Measurements from ENCODE around the gene SPOCK1. TPM values are rescaled to one million over a fixed set of nuclear protein-coding genes. Genes with fewer than 3 reads are reported as not detected.

SPOCK1 gene
- total and polyA plus RNA-seq, 4 donors = 0.07 to 0.18 (median 0.17) TPM; not detected in 1

GRCh38 chr5:137070521-137070920 lies 428.6 kb downstream of the SPOCK1 start:
- Histone ChIP-seq H3K27ac (ENCODE audit: low read depth in 1 of 2, low read length in 2 of 2) (no peak overlapping the region), H3K4me1 (ENCODE audit: control insufficient read depth in 4 of 4, insufficient read depth in 4 of 4, low read length in 3 of 4) (no peaks in the 10 kb centered on the region), H3K9me3 (ENCODE audit: control insufficient read depth in 4 of 4, low read length in 3 of 4) (no peaks in the 10 kb centered on the region), H3K9ac (ENCODE audit: low read depth in 1 of 2, low read length in 2 of 2) (no peak overlapping the region), H3K36me3 (ENCODE audit: control insufficient read depth in 4 of 4, insufficient read depth in 3 of 4, low read depth in 1 of 4, low read length in 3 of 4) (no peaks in the 10 kb centered on the region), H3K27me3 (ENCODE audit: control insufficient read depth in 4 of 4, insufficient read depth in 4 of 4, low read length in 3 of 4) (peaks cover 0 to 7% (median 0%) of the 10 kb centered on the region in 4 donors), H3K4me3 (ENCODE audit: low read depth in 1 of 3, low read length in 3 of 3) (no peak overlapping the region)
- DNase-seq (ENCODE audit: low spot score) = no peak
- 73% methylated on average over 2 of the region's 2 CpGs for WGBS
- TF ChIP-seq NR2F2 (IDR thresholded peaks at IDR 0.05) = no peak
- no peak for TF ChIP-seq JUND (IDR thresholded peaks at IDR 0.05)

- TF ChIP-seq ATF3 (IDR thresholded peaks at IDR 0.05) (no peak), NR2F2 (IDR thresholded peaks at IDR 0.05) (no peak)
- no peaks in the 10 kb centered on the region for H3K9me3 ChIP-seq (ENCODE audit: control insufficient read depth in 4 of 4, low read length in 3 of 4)
- 78% methylated on average over 12 of the region's 12 CpGs for WGBS
- no peak overlapping the region for H3K27ac ChIP-seq (ENCODE audit: low read depth in 1 of 2, low read length in 2 of 2)
- H3K4me3 ChIP-seq (ENCODE audit: low read depth in 1 of 3, low read length in 3 of 3) = no peak overlapping the region
- peaks cover 0 to 7% (median 0%) of the 10 kb centered on the region in 4 donors for H3K27me3 ChIP-seq (ENCODE audit: control insufficient read depth in 4 of 4, insufficient read depth in 4 of 4, low read length in 3 of 4)
- DNase-seq (ENCODE audit: low spot score) = no peak
- H3K9ac ChIP-seq (ENCODE audit: low read depth in 1 of 2, low read length in 2 of 2) = no peak overlapping the region
- H3K4me1 ChIP-seq (ENCODE audit: control insufficient read depth in 4 of 4, insufficient read depth in 4 of 4, low read length in 3 of 4) = no peaks in the 10 kb centered on the region
- H3K36me3 ChIP-seq (ENCODE audit: control insufficient read depth in 4 of 4, insufficient read depth in 3 of 4, low read depth in 1 of 4, low read length in 3 of 4) = no peaks in the 10 kb centered on the region
Observed at GRCh38 chr5:137069358-137069757, 429.8 kb downstream of the SPOCK1 start.

- no peak for DNase-seq (ENCODE audit: low spot score)
- no peak overlapping the region for H3K9ac ChIP-seq (ENCODE audit: low read depth in 1 of 2, low read length in 2 of 2)
- H3K27ac ChIP-seq (ENCODE audit: low read depth in 1 of 2, low read length in 2 of 2) = no peak overlapping the region
- H3K4me3 ChIP-seq (ENCODE audit: low read depth in 1 of 3, low read length in 3 of 3) = no peak overlapping the region
- no peaks in the 10 kb centered on the region for H3K9me3 ChIP-seq (ENCODE audit: control insufficient read depth in 4 of 4, low read length in 3 of 4)
- no peaks in the 10 kb centered on the region for H3K27me3 ChIP-seq (ENCODE audit: control insufficient read depth in 4 of 4, insufficient read depth in 4 of 4, low read length in 3 of 4)
- no peak for TF ChIP-seq FOXA1 (IDR thresholded peaks at IDR 0.05)
- TF ChIP-seq HNF4G (IDR thresholded peaks at IDR 0.05) = no peak
- TF ChIP-seq RXRA (IDR thresholded peaks at IDR 0.05) = no peak
- TF ChIP-seq TAF1 (conservative IDR thresholded peaks at IDR 0.05) = no peak
- no peak for TF ChIP-seq CTCF (IDR thresholded peaks at IDR 0.05; ENCODE audit: low read depth, low read length, missing input control)
- no peak for TF ChIP-seq NR2F2 (IDR thresholded peaks at IDR 0.05)
- TF ChIP-seq ZBTB33 (IDR thresholded peaks at IDR 0.05) = no peak
- no peak for TF ChIP-seq YY1 (IDR thresholded peaks at IDR 0.05)
- TF ChIP-seq REST (IDR thresholded peaks at IDR 0.05) = no peak
- 53% methylated on average over 4 of the region's 4 CpGs for WGBS
- no peaks in the 10 kb centered on the region for H3K4me1 ChIP-seq (ENCODE audit: control insufficient read depth in 4 of 4, insufficient read depth in 4 of 4, low read length in 3 of 4)
- no peaks in the 10 kb centered on the region for H3K36me3 ChIP-seq (ENCODE audit: control insufficient read depth in 4 of 4, insufficient read depth in 3 of 4, low read depth in 1 of 4, low read length in 3 of 4)
Observed at GRCh38 chr5:137061382-137061781, 437.7 kb downstream of the SPOCK1 start.
